ENCODE data around the gene FMN2. TPM values are rescaled to one million over a fixed set of nuclear protein-coding genes. Genes with fewer than 3 reads are reported as not detected.

FMN2 gene
- polyA plus RNA-seq, 2 of the 4 experiments (the other 2 are of a cell fraction): 2.8 to 4.2 TPM

DNA sequence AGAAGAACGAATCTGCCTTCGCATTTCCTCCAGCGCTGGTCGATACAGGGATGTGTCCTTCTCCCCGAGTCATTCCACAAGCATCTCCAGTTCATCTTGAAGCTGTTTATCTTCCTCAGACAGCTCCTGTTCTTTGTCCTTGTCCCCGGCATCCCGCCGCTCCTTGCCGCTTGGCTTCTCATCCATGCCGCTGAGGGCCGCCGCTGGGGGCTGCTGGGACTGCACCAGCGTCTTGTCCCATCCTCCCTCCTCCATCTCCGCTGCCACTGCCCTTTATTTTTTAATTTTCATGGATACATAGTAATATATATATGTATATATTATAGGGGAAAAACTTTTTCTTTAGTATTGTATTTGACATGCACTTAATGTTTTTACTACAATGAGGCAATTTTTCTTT lies 53.4 kb downstream of the FMN2 start:
- WGBS (ENCODE audit: missing lambda C conversion rate): 94% methylated on average over 14 of the region's 14 CpGs
- H3K4me2 ChIP-seq: no peak overlapping the region
- no peak for FAIRE-seq
- no peak for ATAC-seq
- 0 out of 3 replicates have a peak, but pooled peaks cover 3% of the 10 kb centered on the region for H3K4me1 ChIP-seq
- TF ChIP-seq MYC (IDR thresholded peaks at IDR 0.05; ENCODE audit: borderline replicate concordance, low read length) (no peak), NR3C1 (IDR thresholded peaks at IDR 0.05) (no peak), RNF2 (IDR thresholded peaks at IDR 0.05; ENCODE audit: borderline replicate concordance, low read depth) (no peak), CBX8 (IDR thresholded peaks at IDR 0.05) (no peak), SMC3 (IDR thresholded peaks at IDR 0.05) (no peak), HOXB13 (CRISPR knock-in tag; IDR thresholded peaks at IDR 0.05; ENCODE audit: low read depth) (no peak), EHF (CRISPR knock-in tag; IDR thresholded peaks at IDR 0.05) (no peak), KDM1A (IDR thresholded peaks at IDR 0.05; ENCODE audit: low read depth) (no peak), TFCP2L1 (CRISPR knock-in tag; IDR thresholded peaks at IDR 0.05) (no peak), HOXA7 (CRISPR knock-in tag; IDR thresholded peaks at IDR 0.05) (no peak), FOXS1 (CRISPR knock-in tag; IDR thresholded peaks at IDR 0.05) (no peak), FOSB (CRISPR knock-in tag; IDR thresholded peaks at IDR 0.05) (no peak), KDM5A (IDR thresholded peaks at IDR 0.05) (no peak), POLR2A (IDR thresholded peaks at IDR 0.05; ENCODE audit: low read length) (no peak), RCOR1 (IDR thresholded peaks at IDR 0.05; ENCODE audit: low read depth, low read length) (no peak)
- TF ChIP-seq, protein P1, sequence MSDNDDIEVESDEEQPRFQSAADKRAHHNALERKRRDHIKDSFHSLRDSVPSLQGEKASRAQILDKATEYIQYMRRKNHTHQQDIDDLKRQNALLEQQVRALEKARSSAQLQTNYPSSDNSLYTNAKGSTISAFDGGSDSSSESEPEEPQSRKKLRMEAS (IDR thresholded peaks at IDR 0.05): no peak
- TF ChIP-seq, protein P2, sequence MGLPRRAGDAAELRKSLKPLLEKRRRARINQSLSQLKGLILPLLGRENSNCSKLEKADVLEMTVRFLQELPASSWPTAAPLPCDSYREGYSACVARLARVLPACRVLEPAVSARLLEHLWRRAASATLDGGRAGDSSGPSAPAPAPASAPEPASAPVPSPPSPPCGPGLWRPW (IDR thresholded peaks at IDR 0.05): no peak
- TF ChIP-seq, protein P3, sequence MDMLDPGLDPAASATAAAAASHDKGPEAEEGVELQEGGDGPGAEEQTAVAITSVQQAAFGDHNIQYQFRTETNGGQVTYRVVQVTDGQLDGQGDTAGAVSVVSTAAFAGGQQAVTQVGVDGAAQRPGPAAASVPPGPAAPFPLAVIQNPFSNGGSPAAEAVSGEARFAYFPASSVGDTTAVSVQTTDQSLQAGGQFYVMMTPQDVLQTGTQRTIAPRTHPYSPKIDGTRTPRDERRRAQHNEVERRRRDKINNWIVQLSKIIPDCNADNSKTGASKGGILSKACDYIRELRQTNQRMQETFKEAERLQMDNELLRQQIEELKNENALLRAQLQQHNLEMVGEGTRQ (IDR thresholded peaks at IDR 0.05): no peak
- TF ChIP-seq, protein P4, sequence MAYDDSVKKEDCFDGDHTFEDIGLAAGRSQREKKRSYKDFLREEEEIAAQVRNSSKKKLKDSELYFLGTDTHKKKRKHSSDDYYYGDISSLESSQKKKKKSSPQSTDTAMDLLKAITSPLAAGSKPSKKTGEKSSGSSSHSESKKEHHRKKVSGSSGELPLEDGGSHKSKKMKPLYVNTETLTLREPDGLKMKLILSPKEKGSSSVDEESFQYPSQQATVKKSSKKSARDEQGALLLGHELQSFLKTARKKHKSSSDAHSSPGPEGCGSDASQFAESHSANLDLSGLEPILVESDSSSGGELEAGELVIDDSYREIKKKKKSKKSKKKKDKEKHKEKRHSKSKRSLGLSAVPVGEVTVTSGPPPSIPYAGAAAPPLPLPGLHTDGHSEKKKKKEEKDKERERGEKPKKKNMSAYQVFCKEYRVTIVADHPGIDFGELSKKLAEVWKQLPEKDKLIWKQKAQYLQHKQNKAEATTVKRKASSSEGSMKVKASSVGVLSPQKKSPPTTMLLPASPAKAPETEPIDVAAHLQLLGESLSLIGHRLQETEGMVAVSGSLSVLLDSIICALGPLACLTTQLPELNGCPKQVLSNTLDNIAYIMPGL (CRISPR knock-in tag; IDR thresholded peaks at IDR 0.05; ENCODE audit: borderline replicate concordance): no peak
- ChIA-PET POLR2A (no interaction called here), CTCF (interaction anchor here (1.1 kb wide), 1 partner anchor 53 kb away, joined by 3 read pairs; the partner anchor contains the start of gene FMN2)
- no peak overlapping the region for H3K4me3 ChIP-seq
- DNase-seq (ENCODE audit: low read depth in 1 of 2, low spot score in 1 of 2): no peak
- H3K27ac ChIP-seq: no peak overlapping the region
- no peaks in the 10 kb centered on the region for H3K9me3 ChIP-seq

DNA sequence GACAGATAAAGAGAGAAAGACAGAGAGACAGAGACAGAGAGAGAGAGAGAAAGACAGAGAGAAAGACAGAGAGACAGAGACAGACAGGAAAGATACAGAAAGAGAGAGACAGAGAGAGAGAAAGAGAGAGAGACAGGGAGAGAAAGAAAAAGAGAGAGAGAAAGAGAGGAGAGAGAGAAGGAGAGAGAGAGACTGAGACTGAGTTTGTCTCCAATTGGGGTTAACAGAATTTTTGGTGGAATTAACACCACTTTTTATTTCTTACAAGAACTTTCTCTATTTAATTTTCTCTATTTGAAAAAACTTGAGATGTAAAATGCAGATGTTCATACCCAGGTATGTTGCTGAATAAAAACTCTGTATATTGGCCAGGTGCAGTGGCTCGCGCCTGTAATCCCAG lies 56.6 kb downstream of the FMN2 start:
- Histone ChIP-seq H3K4me3 (no peak overlapping the region), H3K27ac (no peak overlapping the region), H3K9me3 (no peaks in the 10 kb centered on the region), H3K4me1 (peaks cover 7% of the 10 kb centered on the region; the same call in 1 of the 3 replicates), H3K4me2 (no peak overlapping the region)
- ChIA-PET POLR2A (no interaction called here), CTCF (interaction anchor here (0.8 to 1.3 kb wide), 2 partner anchors 121 to 197 kb away, joined by 3 to 4 read pairs; no protein-coding TSS in a partner anchor)
- ATAC-seq (no peak), DNase-seq (ENCODE audit: low read depth in 1 of 2, low spot score in 1 of 2) (no peak), FAIRE-seq (no peak)
- WGBS (ENCODE audit: missing lambda C conversion rate): 98% methylated on average over 2 of the region's 2 CpGs
- TF ChIP-seq NR3C1 (IDR thresholded peaks at IDR 0.05): no peak
- TF ChIP-seq FOSL2 (IDR thresholded peaks at IDR 0.05): no peak
- TF ChIP-seq FOSL2 (CRISPR knock-in tag; IDR thresholded peaks at IDR 0.05): no peak
- no peak for TF ChIP-seq ZNF302 (CRISPR knock-in tag; IDR thresholded peaks at IDR 0.05)
- no peak for TF ChIP-seq JUN (IDR thresholded peaks at IDR 0.05)
- TF ChIP-seq EP300 (IDR thresholded peaks at IDR 0.05): no peak
- no peak for TF ChIP-seq ZSCAN20 (CRISPR knock-in tag; IDR thresholded peaks at IDR 0.05)
- TF ChIP-seq, protein P5, sequence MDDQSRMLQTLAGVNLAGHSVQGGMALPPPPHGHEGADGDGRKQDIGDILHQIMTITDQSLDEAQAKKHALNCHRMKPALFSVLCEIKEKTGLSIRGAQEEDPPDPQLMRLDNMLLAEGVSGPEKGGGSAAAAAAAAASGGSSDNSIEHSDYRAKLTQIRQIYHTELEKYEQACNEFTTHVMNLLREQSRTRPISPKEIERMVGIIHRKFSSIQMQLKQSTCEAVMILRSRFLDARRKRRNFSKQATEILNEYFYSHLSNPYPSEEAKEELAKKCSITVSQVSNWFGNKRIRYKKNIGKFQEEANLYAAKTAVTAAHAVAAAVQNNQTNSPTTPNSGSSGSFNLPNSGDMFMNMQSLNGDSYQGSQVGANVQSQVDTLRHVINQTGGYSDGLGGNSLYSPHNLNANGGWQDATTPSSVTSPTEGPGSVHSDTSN (IDR thresholded peaks at IDR 0.05): no peak
- no peak for TF ChIP-seq POLR2A (IDR thresholded peaks at IDR 0.05; ENCODE audit: low read length)
- no peak for TF ChIP-seq FOXS1 (CRISPR knock-in tag; IDR thresholded peaks at IDR 0.05)
- TF ChIP-seq CHD2 (IDR thresholded peaks at IDR 0.05; ENCODE audit: low read length, partially characterized antibody): no peak
- no peak for TF ChIP-seq NFE2L2 (conservative IDR thresholded peaks at IDR 0.05; ENCODE audit: low read length)
- TF ChIP-seq GATA3 (IDR thresholded peaks at IDR 0.05; ENCODE audit: borderline replicate concordance): no peak
- TF ChIP-seq, protein P6, sequence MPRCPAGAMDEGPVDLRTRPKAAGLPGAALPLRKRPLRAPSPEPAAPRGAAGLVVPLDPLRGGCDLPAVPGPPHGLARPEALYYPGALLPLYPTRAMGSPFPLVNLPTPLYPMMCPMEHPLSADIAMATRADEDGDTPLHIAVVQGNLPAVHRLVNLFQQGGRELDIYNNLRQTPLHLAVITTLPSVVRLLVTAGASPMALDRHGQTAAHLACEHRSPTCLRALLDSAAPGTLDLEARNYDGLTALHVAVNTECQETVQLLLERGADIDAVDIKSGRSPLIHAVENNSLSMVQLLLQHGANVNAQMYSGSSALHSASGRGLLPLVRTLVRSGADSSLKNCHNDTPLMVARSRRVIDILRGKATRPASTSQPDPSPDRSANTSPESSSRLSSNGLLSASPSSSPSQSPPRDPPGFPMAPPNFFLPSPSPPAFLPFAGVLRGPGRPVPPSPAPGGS (IDR thresholded peaks at IDR 0.05): no peak
- no peak for TF ChIP-seq HOXB5 (CRISPR knock-in tag; IDR thresholded peaks at IDR 0.05)
- TF ChIP-seq, protein P7, sequence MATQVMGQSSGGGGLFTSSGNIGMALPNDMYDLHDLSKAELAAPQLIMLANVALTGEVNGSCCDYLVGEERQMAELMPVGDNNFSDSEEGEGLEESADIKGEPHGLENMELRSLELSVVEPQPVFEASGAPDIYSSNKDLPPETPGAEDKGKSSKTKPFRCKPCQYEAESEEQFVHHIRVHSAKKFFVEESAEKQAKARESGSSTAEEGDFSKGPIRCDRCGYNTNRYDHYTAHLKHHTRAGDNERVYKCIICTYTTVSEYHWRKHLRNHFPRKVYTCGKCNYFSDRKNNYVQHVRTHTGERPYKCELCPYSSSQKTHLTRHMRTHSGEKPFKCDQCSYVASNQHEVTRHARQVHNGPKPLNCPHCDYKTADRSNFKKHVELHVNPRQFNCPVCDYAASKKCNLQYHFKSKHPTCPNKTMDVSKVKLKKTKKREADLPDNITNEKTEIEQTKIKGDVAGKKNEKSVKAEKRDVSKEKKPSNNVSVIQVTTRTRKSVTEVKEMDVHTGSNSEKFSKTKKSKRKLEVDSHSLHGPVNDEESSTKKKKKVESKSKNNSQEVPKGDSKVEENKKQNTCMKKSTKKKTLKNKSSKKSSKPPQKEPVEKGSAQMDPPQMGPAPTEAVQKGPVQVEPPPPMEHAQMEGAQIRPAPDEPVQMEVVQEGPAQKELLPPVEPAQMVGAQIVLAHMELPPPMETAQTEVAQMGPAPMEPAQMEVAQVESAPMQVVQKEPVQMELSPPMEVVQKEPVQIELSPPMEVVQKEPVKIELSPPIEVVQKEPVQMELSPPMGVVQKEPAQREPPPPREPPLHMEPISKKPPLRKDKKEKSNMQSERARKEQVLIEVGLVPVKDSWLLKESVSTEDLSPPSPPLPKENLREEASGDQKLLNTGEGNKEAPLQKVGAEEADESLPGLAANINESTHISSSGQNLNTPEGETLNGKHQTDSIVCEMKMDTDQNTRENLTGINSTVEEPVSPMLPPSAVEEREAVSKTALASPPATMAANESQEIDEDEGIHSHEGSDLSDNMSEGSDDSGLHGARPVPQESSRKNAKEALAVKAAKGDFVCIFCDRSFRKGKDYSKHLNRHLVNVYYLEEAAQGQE (IDR thresholded peaks at IDR 0.05): no peak
- TF ChIP-seq MAFK (IDR thresholded peaks at IDR 0.05; ENCODE audit: partially characterized antibody): no peak
